ENCODE measurements around the gene ICAM2.

DNA sequence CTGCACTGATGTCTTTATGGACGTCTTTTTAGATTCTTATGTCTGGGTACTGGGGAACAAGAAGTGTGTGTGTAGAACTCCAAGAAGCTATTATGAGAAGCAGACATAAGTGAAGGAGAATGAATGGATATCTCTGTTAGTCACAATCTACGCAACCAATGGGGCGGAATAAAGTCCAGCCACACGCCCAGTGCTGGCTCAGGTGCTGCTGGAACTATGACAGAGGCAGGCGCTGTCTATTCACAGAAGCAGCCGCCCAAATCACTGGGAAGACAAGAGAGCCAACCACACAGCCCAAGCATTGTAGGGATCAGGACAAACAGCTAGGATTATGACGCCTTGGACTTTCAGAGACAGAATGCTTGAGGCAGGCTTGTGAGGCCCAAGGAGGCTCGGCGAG is 43.9 kb upstream of the ICAM2 start:
- TF ChIP-seq, protein P1, sequence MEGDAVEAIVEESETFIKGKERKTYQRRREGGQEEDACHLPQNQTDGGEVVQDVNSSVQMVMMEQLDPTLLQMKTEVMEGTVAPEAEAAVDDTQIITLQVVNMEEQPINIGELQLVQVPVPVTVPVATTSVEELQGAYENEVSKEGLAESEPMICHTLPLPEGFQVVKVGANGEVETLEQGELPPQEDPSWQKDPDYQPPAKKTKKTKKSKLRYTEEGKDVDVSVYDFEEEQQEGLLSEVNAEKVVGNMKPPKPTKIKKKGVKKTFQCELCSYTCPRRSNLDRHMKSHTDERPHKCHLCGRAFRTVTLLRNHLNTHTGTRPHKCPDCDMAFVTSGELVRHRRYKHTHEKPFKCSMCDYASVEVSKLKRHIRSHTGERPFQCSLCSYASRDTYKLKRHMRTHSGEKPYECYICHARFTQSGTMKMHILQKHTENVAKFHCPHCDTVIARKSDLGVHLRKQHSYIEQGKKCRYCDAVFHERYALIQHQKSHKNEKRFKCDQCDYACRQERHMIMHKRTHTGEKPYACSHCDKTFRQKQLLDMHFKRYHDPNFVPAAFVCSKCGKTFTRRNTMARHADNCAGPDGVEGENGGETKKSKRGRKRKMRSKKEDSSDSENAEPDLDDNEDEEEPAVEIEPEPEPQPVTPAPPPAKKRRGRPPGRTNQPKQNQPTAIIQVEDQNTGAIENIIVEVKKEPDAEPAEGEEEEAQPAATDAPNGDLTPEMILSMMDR (IDR thresholded peaks at IDR 0.05; ENCODE audit: insufficient read depth, low read depth, low read length) = no peak
- no peak for TF ChIP-seq EZH2 (IDR thresholded peaks at IDR 0.05; ENCODE audit: insufficient read depth, low read length)
